CD1c-positive myeloid dendritic cell (primary cell): ENCODE results near the gene SDE2.
A peak's percentile ranks its signal among the peaks of the same experiment; 100 is the strongest.
"Not testable (repeated sequence)": the region's sequence is repeated elsewhere in the genome, so short reads cannot be mapped to it uniquely, and the experiment has no call there.

Experiments
- DNase-seq: peaks from one replicate; pipeline ENCODE4 v3.0.0-alpha.2; 2016; ENCODE audit errors: extremely low spot score

The SDE2 gene

GRCh38 chr1:225999227-225999911 lies at the start of gene SDE2:
SDE2 (minus strand) TSS chr1:225999343; CDS start chr1:225999312, 31 bp downstream.
- DNase-seq = peak; percentile 100

- DNase-seq = no peak
These were observed 49.7 kb upstream of the SDE2 start for GRCh38 chr1:226048886-226049285.

GRCh38 chr1:226047495-226047894 lies 48.4 kb upstream of the SDE2 start:
- peak; percentile 44 for DNase-seq

- DNase-seq = peak; percentile 37
These were observed 47.1 kb upstream of the SDE2 start for GRCh38 chr1:226046240-226046639.

- peak; percentile 40 for DNase-seq
These were observed 45.5 kb upstream of the SDE2 start for GRCh38 chr1:226044514-226045101.

- no peak for DNase-seq
These were observed 42.3 kb upstream of the SDE2 start for GRCh38 chr1:226041419-226041818.

- DNase-seq = no peak
These were observed 39.5 kb upstream of the SDE2 start for GRCh38 chr1:226038661-226039060.

GRCh38 chr1:226035915-226036314 lies 36.8 kb upstream of the SDE2 start:
- no peak for DNase-seq

- DNase-seq = peak; percentile 96
These were observed 35.3 kb upstream of the SDE2 start for GRCh38 chr1:226034482-226034881.

- no peak for DNase-seq
These were observed 34.8 kb upstream of the SDE2 start for GRCh38 chr1:226033991-226034390.

- DNase-seq = peak; percentile 51
These were observed 34.4 kb upstream of the SDE2 start for GRCh38 chr1:226033582-226033981.

- peak; percentile 20 for DNase-seq
These were observed 30.6 kb upstream of the SDE2 start for GRCh38 chr1:226029568-226030225.

GRCh38 chr1:226029093-226029496 lies 30.0 kb upstream of the SDE2 start:
- peak; percentile 92 for DNase-seq

GRCh38 chr1:226027538-226028217 lies 28.5 kb upstream of the SDE2 start:
- peak; percentile 28 for DNase-seq

- DNase-seq = no peak
These were observed 27.7 kb upstream of the SDE2 start for GRCh38 chr1:226026833-226027232.

- no peak for DNase-seq
These were observed 24.6 kb upstream of the SDE2 start for GRCh38 chr1:226023735-226024134.

GRCh38 chr1:226021801-226022200 lies 22.7 kb upstream of the SDE2 start:
- DNase-seq = no peak

GRCh38 chr1:226021401-226021800 lies 22.3 kb upstream of the SDE2 start:
- DNase-seq = no peak

- no peak for DNase-seq
These were observed 20.4 kb upstream of the SDE2 start for GRCh38 chr1:226019572-226019971.

GRCh38 chr1:226017070-226017469 lies 17.9 kb upstream of the SDE2 start:
- no peak for DNase-seq

GRCh38 chr1:226009650-226010044 lies 10.5 kb upstream of the SDE2 start:
- DNase-seq = no peak

GRCh38 chr1:226007126-226007892 lies 8.2 kb upstream of the SDE2 start:
- DNase-seq = not testable (repeated sequence)
